Transverse colon (tissue), 3 donors: ENCODE results near the gene SLC34A1.

Experiments used
- POLR2A ChIP-seq: fragments of 450-650 bp; IDR thresholded peaks from one replicate; pipeline ENCODE4 v1.6.1; 2016; ENCODE audit warnings: antibody characterized with exemption, mild to moderate bottlenecking, moderate library complexity
- TF ChIP-seq, protein P1 (sequence below), 5 experiments: fragments of 200-600 bp in 3 of 5; fragments of 450-650 bp in 2 of 5; sonication (generic) in 3 of 5; IDR thresholded peaks; 1 replicate in 2 of 5; 2 replicates in 3 of 5; pipeline ENCODE4 v1.5.1; 2016 to 2017; ENCODE audit warnings: antibody characterized with exemption in 5 of 5, inconsistent platforms in 3 of 5, mild to moderate bottlenecking in 2 of 5, moderate library complexity in 1 of 5

- TF ChIP-seq POLR2A = no peak
- TF ChIP-seq, protein P1, sequence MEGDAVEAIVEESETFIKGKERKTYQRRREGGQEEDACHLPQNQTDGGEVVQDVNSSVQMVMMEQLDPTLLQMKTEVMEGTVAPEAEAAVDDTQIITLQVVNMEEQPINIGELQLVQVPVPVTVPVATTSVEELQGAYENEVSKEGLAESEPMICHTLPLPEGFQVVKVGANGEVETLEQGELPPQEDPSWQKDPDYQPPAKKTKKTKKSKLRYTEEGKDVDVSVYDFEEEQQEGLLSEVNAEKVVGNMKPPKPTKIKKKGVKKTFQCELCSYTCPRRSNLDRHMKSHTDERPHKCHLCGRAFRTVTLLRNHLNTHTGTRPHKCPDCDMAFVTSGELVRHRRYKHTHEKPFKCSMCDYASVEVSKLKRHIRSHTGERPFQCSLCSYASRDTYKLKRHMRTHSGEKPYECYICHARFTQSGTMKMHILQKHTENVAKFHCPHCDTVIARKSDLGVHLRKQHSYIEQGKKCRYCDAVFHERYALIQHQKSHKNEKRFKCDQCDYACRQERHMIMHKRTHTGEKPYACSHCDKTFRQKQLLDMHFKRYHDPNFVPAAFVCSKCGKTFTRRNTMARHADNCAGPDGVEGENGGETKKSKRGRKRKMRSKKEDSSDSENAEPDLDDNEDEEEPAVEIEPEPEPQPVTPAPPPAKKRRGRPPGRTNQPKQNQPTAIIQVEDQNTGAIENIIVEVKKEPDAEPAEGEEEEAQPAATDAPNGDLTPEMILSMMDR (IDR thresholded peaks at IDR 0.05) = no peak
Observed at GRCh38 chr5:177444106-177445051, 60.1 kb downstream of the SLC34A1 start.
